ENCODE measurements around the gene GTF2F2.

DNA sequence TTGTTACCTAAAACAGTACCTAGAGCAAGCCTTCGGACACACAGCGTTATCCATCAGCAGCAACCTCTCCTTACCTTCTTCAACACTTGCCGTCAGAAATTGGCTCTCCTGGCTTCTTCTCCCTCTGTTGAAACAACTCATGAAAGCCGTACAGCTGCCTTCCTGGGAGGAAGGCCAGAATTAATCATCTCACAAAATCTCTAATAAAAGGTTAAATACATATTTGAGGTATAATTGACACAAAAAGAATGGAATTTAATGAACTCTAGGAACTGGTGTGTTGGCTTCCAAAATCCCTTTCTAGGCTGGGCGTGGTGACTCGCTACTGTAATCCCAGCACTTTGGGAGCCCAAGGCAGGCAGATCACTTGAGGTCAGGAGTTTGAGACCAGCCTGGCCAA is 37.3 kb upstream of the GTF2F2 start:
- no peak for TF ChIP-seq EZH2 (IDR thresholded peaks at IDR 0.05; ENCODE audit: borderline replicate concordance, low read length)
- TF ChIP-seq, protein P1, sequence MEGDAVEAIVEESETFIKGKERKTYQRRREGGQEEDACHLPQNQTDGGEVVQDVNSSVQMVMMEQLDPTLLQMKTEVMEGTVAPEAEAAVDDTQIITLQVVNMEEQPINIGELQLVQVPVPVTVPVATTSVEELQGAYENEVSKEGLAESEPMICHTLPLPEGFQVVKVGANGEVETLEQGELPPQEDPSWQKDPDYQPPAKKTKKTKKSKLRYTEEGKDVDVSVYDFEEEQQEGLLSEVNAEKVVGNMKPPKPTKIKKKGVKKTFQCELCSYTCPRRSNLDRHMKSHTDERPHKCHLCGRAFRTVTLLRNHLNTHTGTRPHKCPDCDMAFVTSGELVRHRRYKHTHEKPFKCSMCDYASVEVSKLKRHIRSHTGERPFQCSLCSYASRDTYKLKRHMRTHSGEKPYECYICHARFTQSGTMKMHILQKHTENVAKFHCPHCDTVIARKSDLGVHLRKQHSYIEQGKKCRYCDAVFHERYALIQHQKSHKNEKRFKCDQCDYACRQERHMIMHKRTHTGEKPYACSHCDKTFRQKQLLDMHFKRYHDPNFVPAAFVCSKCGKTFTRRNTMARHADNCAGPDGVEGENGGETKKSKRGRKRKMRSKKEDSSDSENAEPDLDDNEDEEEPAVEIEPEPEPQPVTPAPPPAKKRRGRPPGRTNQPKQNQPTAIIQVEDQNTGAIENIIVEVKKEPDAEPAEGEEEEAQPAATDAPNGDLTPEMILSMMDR (IDR thresholded peaks at IDR 0.05; ENCODE audit: low read length): no peak

All from OCI-LY1 (cell line).